Liver (tissue), 3 donors: Measurements from ENCODE around the gene GNG11.

Source experiments
- GABPA ChIP-seq, 2 donors: IDR thresholded peaks in 1 of 2; conservative IDR thresholded peaks in 1 of 2; 2 replicates each; pipeline ENCODE4 v1.6.1; 2016; ENCODE audit warnings: antibody characterized with exemption in 2 of 2, mild to moderate bottlenecking in 1 of 2, moderate library complexity in 1 of 2
- RAD21 ChIP-seq, 2 donors: IDR thresholded peaks; 2 replicates each; pipeline ENCODE4 v1.6.1; 2016; ENCODE audit warnings: antibody characterized with exemption in 2 of 2, mild to moderate bottlenecking in 2 of 2
- RXRA ChIP-seq, 2 donors: IDR thresholded peaks; 2 replicates each; pipeline ENCODE4 v1.6.1; 2017 to 2018; ENCODE audit warnings: antibody characterized with exemption in 2 of 2, mild to moderate bottlenecking in 1 of 2
- TF ChIP-seq, protein P1 (sequence below): IDR thresholded peaks from 2 replicates; pipeline ENCODE4 v1.6.1; 2016; ENCODE audit warnings: antibody characterized with exemption
- TF ChIP-seq, protein P2 (sequence below): fragments of 150-350 bp; IDR thresholded peaks from 2 replicates; pipeline ENCODE4 v1.5.1; 2017; ENCODE audit warnings: improper control_type of control experiment, low read depth, low read length; ENCODE audit not compliant: missing input control
- TF ChIP-seq, protein P3 (sequence below): IDR thresholded peaks from 2 replicates; pipeline ENCODE4 v1.6.1; 2016; ENCODE audit warnings: antibody characterized with exemption
- donor health status: healthy.
- donor health status: healthy.

GRCh38 chr7:93958651-93959050 lies 37.1 kb downstream of the GNG11 start:
- TF ChIP-seq RXRA (IDR thresholded peaks at IDR 0.05): no peak
- TF ChIP-seq, protein P1, sequence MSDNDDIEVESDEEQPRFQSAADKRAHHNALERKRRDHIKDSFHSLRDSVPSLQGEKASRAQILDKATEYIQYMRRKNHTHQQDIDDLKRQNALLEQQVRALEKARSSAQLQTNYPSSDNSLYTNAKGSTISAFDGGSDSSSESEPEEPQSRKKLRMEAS: no peak
- no peak for TF ChIP-seq RAD21 (IDR thresholded peaks at IDR 0.05)
- TF ChIP-seq, protein P2, sequence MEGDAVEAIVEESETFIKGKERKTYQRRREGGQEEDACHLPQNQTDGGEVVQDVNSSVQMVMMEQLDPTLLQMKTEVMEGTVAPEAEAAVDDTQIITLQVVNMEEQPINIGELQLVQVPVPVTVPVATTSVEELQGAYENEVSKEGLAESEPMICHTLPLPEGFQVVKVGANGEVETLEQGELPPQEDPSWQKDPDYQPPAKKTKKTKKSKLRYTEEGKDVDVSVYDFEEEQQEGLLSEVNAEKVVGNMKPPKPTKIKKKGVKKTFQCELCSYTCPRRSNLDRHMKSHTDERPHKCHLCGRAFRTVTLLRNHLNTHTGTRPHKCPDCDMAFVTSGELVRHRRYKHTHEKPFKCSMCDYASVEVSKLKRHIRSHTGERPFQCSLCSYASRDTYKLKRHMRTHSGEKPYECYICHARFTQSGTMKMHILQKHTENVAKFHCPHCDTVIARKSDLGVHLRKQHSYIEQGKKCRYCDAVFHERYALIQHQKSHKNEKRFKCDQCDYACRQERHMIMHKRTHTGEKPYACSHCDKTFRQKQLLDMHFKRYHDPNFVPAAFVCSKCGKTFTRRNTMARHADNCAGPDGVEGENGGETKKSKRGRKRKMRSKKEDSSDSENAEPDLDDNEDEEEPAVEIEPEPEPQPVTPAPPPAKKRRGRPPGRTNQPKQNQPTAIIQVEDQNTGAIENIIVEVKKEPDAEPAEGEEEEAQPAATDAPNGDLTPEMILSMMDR: no peak
- TF ChIP-seq GABPA (IDR thresholded peaks at IDR 0.05 in 1 of 2, conservative IDR thresholded peaks at IDR 0.05 in 1 of 2): no peak
- TF ChIP-seq, protein P3, sequence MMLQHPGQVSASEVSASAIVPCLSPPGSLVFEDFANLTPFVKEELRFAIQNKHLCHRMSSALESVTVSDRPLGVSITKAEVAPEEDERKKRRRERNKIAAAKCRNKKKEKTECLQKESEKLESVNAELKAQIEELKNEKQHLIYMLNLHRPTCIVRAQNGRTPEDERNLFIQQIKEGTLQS: no peak
